A172 (cell line): ENCODE data around the gene ZEB2. TPM values are rescaled to one million over a fixed set of nuclear protein-coding genes. Genes with fewer than 3 reads are reported as not detected.

Experiments used
- DNase-seq: peaks from one replicate; pipeline ENCODE4 v3.0.0-alpha.2; 2015; ENCODE audit warnings: low spot score
- total RNA-seq: library from RNA; depleted of rRNA; stranded (reverse); fragments of >200 nt; shearing (Covaris generic); gene quantifications from 2 replicates; pipeline ENCODE4 v1.2.3, GENCODE V29; 2014

The ZEB2 gene
- total RNA-seq, 1 experiment from 2014 or later = 35.0 TPM

- no peak for DNase-seq
Observed at GRCh38 chr2:144426355-144426754, 93.6 kb downstream of the ZEB2 start.

DNA sequence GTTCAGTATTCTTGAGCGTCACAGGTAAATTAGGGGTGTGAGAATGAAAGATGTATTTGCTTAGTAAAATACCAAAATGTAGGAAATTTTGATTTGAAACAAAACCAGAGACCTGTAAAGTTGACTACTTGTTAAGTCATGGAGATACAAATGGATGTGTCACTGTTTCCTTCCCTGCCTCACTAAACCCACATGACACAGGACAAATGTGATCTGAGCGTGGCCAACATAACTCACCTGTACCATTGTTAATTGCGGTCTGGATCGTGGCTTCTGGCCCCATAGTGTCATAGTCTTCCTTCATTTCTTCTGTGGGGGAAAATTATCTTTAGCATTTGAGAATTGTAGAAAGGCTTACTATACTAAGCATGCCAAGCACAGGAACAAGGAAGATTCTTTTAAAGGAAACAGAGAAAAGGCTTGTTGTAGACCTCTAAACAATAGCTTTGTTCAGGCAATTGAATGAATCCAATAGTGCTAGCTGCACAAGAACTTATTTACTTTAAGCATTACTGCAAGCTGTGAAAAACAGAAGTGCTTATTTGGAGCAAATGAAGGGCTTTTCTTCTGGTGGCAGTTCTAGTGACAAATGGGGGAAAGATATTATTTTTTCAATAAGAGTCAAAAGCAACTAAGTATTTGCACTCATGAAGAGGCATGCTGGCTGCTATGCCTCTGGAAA is 95.2 kb downstream of the ZEB2 start:
- DNase-seq = no peak

- no peak for DNase-seq
Observed at GRCh38 chr2:144421606-144422510, 98.1 kb downstream of the ZEB2 start.

DNA sequence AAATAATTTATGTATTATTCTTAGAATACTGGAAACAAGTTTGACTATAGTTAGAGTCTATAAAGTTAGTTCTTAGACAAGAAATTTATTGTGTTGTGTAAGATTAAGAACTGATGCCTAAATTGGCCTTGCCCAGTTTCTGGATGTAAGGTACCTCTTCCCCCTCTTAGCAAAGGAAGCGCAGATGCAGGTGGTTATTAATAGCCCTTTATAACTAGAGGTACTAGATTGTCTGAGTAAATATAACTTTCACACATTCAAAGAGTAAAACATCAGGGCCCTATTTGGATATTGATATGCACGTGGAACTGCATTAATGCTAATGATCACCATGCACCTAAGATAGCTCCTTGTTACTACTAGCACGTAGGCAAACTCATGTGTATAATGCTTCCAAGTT is 100.7 kb downstream of the ZEB2 start:
- DNase-seq = no peak

- no peak for DNase-seq
Observed at GRCh38 chr2:144415386-144415785, 104.5 kb downstream of the ZEB2 start.

- peak; percentile 60 for DNase-seq
Observed at GRCh38 chr2:144414324-144414845, 105.5 kb downstream of the ZEB2 start.

GRCh38 chr2:144412709-144413108 is 107.2 kb downstream of the ZEB2 start:
- DNase-seq = no peak

DNA sequence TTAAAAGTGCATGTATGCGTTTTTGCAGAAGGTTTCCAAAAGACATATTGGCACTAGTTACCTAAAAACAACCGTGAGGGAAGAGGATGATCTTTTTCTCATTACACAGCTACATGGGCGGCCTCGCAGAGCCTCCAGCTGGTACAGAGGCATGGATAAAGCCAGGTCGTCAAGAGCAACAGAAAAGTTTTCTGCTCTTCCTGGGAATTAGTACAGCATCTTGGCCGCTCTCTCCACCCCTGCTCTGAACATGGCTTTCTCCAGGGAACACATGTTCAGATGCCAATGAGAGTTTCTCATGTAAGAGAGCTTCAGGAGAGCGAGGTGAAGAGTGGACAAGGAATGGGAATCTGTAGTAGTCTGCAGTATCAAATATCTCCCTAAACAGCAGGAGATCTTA is 108.4 kb downstream of the ZEB2 start:
- DNase-seq = no peak

DNA sequence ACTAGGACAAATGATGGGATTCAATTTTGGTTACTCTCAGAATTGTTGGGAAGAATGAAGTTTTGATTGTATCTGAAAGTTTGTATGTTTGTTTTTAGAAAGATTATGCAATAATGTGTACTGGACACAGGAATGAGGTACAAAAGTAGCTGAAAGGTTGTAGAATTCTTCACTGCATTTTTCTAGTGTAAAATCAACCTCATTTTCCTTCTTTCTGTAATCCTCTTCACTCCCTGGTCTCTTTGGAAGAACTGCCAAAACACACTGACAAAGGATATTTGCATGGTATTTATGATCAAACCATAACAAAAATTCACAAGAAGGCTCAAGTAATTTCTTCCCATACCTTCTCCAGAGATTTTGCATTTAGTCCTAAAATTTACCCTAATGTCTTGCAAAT is 110.7 kb downstream of the ZEB2 start:
- no peak for DNase-seq

DNA sequence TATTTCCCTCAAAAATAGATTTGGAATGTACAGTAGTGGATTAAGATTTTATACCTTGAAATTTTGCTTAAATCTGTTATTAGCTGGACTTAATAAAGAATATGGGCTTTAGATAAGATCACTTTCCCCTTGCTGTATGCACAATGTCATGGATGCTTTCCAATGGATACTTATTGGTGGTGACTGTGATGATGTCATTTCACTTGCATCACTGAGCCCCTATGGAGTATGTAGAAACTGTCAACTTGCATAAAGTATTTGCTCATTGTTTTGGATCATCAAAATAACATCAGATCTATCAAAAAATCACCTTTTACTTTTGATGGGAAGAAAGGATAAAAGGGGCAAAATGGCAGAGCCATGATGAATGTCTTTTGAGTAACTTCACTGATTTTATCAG is 112.7 kb downstream of the ZEB2 start:
- DNase-seq = no peak

DNA sequence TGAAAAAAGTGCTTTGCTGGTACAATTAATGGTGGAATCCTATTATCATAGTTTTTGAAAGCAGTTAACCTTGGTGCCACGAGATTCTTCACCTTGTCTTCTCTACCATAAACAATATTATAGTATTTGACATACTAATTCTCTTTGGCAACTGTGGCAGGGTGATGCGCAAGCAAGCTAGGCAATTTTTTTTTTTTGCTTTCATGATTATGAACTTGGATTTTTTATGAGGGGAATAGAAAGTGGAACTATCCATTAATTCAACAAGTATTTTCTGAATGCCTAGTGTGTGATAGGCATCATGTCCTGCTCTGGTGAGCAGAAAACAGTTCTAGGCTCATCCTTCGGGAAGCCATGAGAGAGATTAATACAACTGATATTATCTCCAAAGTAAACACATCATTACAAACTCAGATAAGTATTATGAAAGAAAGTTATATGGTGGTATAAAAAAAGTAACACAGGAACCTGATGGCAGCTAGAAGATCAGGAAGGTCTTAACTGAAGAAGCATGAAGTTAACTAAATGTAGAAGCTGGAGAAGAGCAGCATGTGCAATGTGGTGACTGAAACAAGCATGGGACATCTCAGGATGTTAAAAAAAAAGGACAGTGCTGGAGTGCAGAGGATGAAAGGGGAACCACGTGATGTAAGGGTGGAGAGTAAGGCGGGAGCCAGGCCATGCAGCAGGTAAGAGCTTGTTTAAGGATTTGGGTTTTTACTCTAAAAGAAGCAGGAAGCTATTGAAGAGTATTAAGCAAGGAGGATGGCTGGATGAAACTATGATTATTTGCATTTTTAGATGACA is 113.7 kb downstream of the ZEB2 start:
- no peak for DNase-seq

DNA sequence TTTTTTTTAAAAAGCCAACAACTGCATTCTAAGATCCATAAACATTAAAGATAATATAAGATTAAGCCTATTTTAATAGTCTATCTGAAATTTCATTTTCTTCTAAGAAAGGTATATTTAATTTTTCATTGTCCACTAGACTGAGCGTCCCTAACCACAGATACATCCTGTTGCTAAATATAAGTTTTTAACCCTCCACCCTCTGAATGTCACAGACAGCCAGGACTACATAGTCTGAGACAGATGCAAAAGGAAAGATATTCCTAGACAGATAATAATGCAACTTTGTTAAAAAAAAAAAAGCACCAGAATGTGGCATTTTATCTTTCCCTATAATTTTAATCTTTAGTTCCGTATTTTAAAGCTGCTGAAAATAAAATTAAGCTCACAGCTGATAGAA is 114.6 kb downstream of the ZEB2 start:
- DNase-seq = no peak

- DNase-seq = no peak
Observed at GRCh38 chr2:144404586-144405314, 115.2 kb downstream of the ZEB2 start.

GRCh38 chr2:144403933-144404332 is 116.0 kb downstream of the ZEB2 start:
- DNase-seq = no peak

- no peak for DNase-seq
Observed at GRCh38 chr2:144402251-144402650, 117.7 kb downstream of the ZEB2 start.

DNA sequence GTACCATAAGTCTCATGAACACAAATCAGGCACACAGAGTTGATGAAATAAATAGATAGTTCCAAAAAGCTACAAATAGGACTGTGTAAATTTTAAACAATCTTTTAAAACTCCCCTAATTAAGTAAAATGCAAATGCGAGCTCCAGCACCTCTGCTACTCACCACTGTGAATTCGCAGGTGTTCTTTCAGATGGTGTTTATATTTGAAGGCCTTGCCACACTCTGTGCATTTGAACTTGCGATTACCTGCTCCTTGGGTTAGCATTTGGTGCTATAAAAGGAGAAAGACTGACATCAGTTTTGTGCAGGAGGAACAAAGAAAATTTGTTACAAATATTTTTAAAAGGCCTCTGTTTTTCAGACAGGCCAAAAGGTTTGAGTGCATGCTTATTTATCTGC is 118.9 kb downstream of the ZEB2 start:
- no peak for DNase-seq

DNA sequence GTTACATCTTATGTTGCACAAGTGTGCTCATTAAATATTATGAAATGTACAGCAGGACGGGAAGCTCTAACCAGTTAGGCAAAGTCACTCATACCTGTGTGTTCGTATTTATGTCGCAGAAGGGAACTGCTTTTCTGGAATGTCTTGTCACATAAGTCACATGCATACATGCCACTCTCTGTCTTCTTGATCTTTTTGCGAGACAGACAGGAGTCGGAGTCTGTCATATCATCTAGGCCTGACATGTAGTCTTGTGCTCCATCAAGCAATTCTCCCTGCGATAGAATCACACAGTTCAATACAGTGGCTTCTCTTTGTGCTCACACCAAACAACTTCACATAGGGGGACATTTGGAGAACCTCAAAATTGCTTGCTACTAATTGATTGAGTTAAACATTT is 123.6 kb downstream of the ZEB2 start:
- no peak for DNase-seq

GRCh38 chr2:144390424-144391020 is 129.4 kb downstream of the ZEB2 start:
- no peak for DNase-seq

GRCh38 chr2:144389930-144390311 is 130.0 kb downstream of the ZEB2 start:
- DNase-seq = no peak

DNA sequence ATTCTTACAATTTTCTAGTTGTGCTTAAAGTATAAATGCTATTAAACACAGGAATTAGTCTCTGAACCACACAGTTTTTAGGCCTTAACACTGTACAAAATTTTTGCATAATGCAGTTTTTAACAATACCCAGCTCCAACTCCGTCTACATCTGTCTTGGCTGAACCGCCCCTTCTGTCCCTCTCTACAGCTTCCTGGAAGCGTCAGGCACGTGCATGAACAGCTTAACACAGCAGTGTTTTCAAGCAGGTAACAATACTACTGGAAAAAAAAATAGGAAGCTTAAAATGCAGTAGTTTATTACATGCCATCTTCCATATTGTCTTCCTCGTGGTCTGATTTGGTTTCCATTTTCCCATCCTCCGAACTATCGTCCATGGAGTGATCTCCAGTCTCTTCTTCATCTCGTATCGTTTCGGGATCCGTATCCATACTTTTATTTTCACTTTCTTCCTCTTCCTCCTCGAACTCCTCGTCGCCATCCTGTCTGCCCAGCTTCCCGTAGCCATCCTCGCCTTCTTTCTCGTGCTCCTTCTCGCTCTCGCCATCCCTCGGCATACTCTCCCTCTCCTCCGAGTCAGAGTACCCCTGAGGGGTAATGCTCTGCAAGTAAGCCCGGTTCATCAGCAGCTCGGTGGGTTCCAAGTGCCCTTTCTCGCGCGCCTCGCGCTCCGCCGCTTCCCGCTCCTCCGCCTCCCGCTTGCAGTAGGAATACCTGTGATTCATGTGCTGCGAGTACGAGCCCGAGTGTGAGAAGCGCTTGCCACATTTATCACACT is 130.6 kb downstream of the ZEB2 start:
- no peak for DNase-seq
